T47D (cell line): Measurements from ENCODE around the gene IL4.
"Not testable (repeated sequence)": the region's sequence is repeated elsewhere in the genome, so short reads cannot be mapped to it uniquely, and the experiment has no call there.

Experiments used
- DNase-seq, 2 experiments: peaks; one replicate each; pipeline versions ENCODE4 v3.0.0 to v3.0.0-alpha.2; 2011 to 2012; ENCODE audit warnings: low read depth in 1 of 2, low spot score in 1 of 2
- JUND ChIP-seq: IDR thresholded peaks from 2 replicates; pipeline ENCODE4 v1.6.1; 2012; ENCODE audit warnings: low read depth
- in situ Hi-C: cut with HindIII; loops from 2 replicates; pipeline ENCODE4 v1.10.0; 2016; ENCODE audit warnings: low sequenced_read_pairs, low pct_unique_long_range_greater_than_20kb

Gene IL4

GRCh38 chr5:132673939-132674630, at the start of gene IL4:
IL4 (plus strand) TSS chr5:132673989; CDS start chr5:132674051, 62 bp downstream.
- no peak for TF ChIP-seq JUND
- no peak for DNase-seq
- in situ Hi-C loops, result no loop called here

GRCh38 chr5:132627470-132627869, 46.3 kb upstream of the IL4 start:
- DNase-seq, result no peak
- in situ Hi-C loops, result no loop called here
- TF ChIP-seq JUND, result no peak

- no peak for TF ChIP-seq JUND
- in situ Hi-C loops, result no loop called here
- DNase-seq, result no peak
Observed at GRCh38 chr5:132628814-132629213, 45.0 kb upstream of the IL4 start.

GRCh38 chr5:132629230-132629944, 44.4 kb upstream of the IL4 start:
- TF ChIP-seq JUND, result no peak
- in situ Hi-C loops, result no loop called here

GRCh38 chr5:132633587-132633986, 40.2 kb upstream of the IL4 start:
- DNase-seq, in situ Hi-C loops: not testable (repeated sequence)

More at GRCh38 chr5:132629230-132629944, 44.4 kb upstream of the IL4 start:
- no peak for DNase-seq

GRCh38 chr5:132635873-132636272, 37.9 kb upstream of the IL4 start:
- in situ Hi-C loops, result no loop called here
- no peak for TF ChIP-seq JUND
- no peak for DNase-seq

- TF ChIP-seq JUND, result no peak
- in situ Hi-C loops, result no loop called here
- no peak for DNase-seq
Observed at GRCh38 chr5:132637241-132637640, 36.5 kb upstream of the IL4 start.

- no peak for TF ChIP-seq JUND
- no peak for DNase-seq
- in situ Hi-C loops, result no loop called here
Observed at GRCh38 chr5:132639706-132640130, 34.1 kb upstream of the IL4 start.

GRCh38 chr5:132640613-132641012, 33.2 kb upstream of the IL4 start:
- TF ChIP-seq JUND, result no peak
- no peak for DNase-seq
- in situ Hi-C loops, result no loop called here

GRCh38 chr5:132641241-132641723, 32.5 kb upstream of the IL4 start:
- in situ Hi-C loops, result no loop called here
- TF ChIP-seq JUND, result no peak
- DNase-seq, result no peak

GRCh38 chr5:132641841-132642240, 31.9 kb upstream of the IL4 start:
- no peak for DNase-seq

GRCh38 chr5:132644177-132644576, 29.6 kb upstream of the IL4 start:
- no peak for TF ChIP-seq JUND
- no peak for DNase-seq
- in situ Hi-C loops, result no loop called here

More at GRCh38 chr5:132641841-132642240, 31.9 kb upstream of the IL4 start:
- in situ Hi-C loops, result no loop called here
- no peak for TF ChIP-seq JUND

- DNase-seq, result no peak
- in situ Hi-C loops, result no loop called here
- TF ChIP-seq JUND, result no peak
Observed at GRCh38 chr5:132646583-132647266, 27.1 kb upstream of the IL4 start.
